ENCODE measurements around the gene IRF2BP1. TPM values are rescaled to one million over a fixed set of nuclear protein-coding genes. Genes with fewer than 3 reads are reported as not detected.
A peak's percentile ranks its signal among the peaks of the same experiment; 100 is the strongest.

IRF2BP1 gene, protein sequence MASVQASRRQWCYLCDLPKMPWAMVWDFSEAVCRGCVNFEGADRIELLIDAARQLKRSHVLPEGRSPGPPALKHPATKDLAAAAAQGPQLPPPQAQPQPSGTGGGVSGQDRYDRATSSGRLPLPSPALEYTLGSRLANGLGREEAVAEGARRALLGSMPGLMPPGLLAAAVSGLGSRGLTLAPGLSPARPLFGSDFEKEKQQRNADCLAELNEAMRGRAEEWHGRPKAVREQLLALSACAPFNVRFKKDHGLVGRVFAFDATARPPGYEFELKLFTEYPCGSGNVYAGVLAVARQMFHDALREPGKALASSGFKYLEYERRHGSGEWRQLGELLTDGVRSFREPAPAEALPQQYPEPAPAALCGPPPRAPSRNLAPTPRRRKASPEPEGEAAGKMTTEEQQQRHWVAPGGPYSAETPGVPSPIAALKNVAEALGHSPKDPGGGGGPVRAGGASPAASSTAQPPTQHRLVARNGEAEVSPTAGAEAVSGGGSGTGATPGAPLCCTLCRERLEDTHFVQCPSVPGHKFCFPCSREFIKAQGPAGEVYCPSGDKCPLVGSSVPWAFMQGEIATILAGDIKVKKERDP
- polyA plus RNA-seq (ENCODE audit: insufficient read length in 10 of 10) = 10 to 100 TPM; 10.2 to 19.7 (median 13.3) TPM
- long read RNA-seq, donor 1, transcript IRF2BP1-201 (1 exons, 2,564 nt) = major isoform, 16 of 16 reads
- long read RNA-seq, donor 1, partial matches to known transcripts = 0 of 16 reads
- long read RNA-seq, donor 1, other reads (novel, unspliced or antisense) = 0 of 16 reads
- long read RNA-seq, donor 2, transcript IRF2BP1-201 (1 exons, 2,564 nt) = major isoform, 13 of 13 reads
- long read RNA-seq, donor 2, partial matches to known transcripts = 0 of 13 reads
- long read RNA-seq, donor 2, other reads (novel, unspliced or antisense) = 0 of 13 reads
- long read RNA-seq, donor 3 = 0 reads
- long read RNA-seq, donor 4, transcript IRF2BP1-201 (1 exons, 2,564 nt) = major isoform, 10 of 10 reads
- long read RNA-seq, donor 4, partial matches to known transcripts = 0 of 10 reads
- long read RNA-seq, donor 4, other reads (novel, unspliced or antisense) = 0 of 10 reads
- long read RNA-seq, donor 5, transcript IRF2BP1-201 (1 exons, 2,564 nt) = major isoform, 18 of 18 reads
- long read RNA-seq, donor 5, partial matches to known transcripts = 0 of 18 reads
- long read RNA-seq, donor 5, other reads (novel, unspliced or antisense) = 0 of 18 reads
- long read RNA-seq, donor 6, transcript IRF2BP1-201 (1 exons, 2,564 nt) = major isoform, 12 of 12 reads
- long read RNA-seq, donor 6, partial matches to known transcripts = 0 of 12 reads
- long read RNA-seq, donor 6, other reads (novel, unspliced or antisense) = 0 of 12 reads
- long read RNA-seq, donor 7, transcript IRF2BP1-201 (1 exons, 2,564 nt) = major isoform, 10 of 10 reads
- long read RNA-seq, donor 7, partial matches to known transcripts = 0 of 10 reads
- long read RNA-seq, donor 7, other reads (novel, unspliced or antisense) = 0 of 10 reads
- long read RNA-seq, donor 8, transcript IRF2BP1-201 (1 exons, 2,564 nt) = major isoform, 12 of 12 reads
- long read RNA-seq, donor 8, partial matches to known transcripts = 0 of 12 reads
- long read RNA-seq, donor 8, other reads (novel, unspliced or antisense) = 0 of 12 reads
- long read RNA-seq, donor 9, transcript IRF2BP1-201 (1 exons, 2,564 nt) = major isoform, 5 of 5 reads
- long read RNA-seq, donor 9, partial matches to known transcripts = 0 of 5 reads
- long read RNA-seq, donor 9, other reads (novel, unspliced or antisense) = 0 of 5 reads

DNA sequence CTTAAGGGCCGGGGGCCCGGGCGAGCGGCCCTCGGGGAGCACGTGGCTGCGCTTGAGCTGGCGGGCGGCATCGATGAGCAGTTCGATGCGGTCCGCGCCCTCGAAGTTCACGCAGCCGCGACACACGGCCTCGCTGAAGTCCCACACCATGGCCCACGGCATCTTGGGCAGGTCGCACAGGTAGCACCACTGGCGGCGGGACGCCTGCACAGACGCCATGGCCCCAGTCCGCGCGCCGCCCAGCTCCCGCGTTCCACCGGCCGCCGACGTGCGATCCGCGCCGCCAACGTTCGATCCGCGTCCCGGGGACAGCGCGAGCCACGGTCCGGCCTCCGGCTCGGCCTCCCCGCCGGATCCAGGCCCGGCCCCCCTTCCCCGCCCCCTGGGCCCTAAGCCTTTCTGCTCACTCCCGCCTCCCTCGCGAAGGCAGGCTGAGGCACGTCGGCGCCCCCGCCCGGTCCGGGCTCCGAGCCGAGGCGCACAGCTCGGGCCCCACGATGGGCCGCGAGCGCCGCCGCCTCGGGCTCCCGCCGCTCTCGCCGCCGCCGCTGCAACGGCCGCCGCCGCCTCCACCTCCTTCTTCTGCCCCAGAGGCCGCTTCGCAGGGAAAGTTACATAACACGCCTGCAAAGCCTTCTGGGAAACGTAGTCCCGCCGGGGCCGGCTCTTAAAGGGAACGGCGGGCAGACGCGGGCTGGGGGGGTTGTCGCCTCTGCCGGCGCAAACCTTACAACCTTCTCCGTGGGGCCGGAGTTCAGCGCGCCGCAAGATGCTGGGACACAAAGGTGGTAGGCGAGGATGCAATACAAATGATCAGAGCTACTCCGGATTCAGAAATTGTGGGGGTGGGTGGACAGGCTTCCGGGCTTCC, at the start of gene IRF2BP1:
IRF2BP1 (minus strand) TSS at position 586 of the 871 bp plus-strand sequence; CDS start at position 219, 367 bp downstream.
- DNase-seq = peak; percentile 94 to 97 (median 94)

DNA sequence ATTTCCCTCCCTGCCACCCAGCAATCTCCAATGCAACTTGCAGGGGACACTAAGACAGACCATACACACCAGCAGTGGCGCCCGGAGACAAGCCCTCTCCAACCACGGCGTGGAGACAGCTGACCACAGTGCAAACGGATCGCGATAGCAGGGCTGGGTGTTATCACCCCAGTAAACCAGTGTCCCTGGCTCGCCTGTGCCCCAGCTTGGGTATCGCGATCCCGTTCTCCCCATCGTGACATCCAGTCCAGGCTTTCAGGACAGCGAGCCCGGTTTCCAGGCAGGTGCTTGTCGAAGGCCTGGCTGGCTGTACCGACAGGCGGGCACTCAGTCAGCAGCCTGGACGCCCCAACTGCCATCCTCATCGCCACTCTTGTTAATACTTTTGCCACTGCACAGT, 49.3 kb upstream of the IRF2BP1 start:
- DNase-seq = no peak

DNA sequence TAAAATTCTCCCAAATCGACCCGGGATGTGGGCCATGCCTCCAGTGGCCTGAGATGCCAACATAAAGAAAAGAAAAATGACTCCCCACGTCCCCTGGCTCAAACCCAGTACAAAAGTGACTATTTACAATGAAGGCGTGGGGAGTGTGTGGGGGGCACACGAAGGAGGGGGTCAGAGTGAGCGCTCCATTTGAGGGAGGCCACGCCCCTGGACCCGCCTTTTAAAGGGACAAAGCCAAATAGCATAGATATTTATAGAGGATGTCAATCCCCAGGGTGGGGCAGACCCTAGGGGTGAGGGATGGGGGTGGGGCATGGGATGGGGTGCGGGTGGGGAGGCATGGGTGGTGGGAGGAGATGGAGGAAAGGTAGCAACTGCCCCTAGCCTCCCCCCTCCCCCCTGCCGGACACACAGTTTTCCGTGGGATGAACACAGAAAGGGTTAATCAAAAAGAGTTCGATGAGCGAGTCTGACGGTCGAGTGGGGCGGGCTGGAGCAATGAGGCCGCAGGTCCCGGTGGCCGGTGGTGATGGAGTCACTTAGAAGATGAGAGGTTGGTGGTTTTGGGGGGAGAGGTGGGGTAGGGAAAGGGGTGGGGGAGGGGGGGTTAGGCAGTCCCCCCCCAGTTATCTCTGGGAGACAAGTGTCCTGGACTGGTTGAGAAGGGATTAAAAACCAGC, 48.8 kb upstream of the IRF2BP1 start:
- no peak for DNase-seq

DNA sequence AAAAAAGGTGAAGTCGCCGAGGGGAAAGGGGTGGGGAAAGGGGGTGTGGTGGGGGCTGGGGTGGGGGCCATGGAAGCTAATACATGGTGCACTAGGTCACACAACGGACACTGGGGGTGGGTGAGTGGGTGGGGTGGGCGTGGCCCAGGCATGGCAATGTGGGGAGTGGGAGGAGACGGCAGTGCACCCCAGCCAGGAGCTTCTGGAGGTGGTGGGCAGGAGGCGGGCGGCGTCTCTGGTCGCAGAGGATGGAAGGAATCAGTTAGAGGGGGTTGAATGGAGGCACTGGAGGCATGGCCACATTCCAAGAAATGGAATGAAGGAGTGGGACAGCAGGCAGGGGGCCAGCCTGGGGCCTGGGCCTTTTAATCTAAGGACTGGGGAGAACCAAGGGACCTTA, 47.8 kb upstream of the IRF2BP1 start:
- no peak for DNase-seq

DNA sequence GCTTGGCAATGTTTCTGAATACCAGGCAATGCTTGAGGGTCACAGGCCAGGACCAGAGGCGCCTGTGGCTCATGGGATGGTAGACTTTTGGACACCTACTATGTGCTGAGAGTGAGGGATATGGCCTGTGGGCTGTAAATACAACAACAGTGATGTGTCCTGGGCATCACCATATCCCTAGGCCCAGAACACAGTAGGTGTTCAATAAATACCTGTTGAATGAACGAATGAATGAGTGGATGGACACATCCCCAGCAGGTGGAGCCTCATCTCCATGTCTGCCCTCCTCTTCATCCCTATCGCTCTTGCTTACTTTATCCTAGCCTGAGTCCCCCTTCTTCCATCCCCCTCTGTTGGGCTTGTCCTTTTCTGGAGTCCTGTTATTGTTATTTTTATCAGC, 45.1 kb upstream of the IRF2BP1 start:
- DNase-seq = no peak

DNA sequence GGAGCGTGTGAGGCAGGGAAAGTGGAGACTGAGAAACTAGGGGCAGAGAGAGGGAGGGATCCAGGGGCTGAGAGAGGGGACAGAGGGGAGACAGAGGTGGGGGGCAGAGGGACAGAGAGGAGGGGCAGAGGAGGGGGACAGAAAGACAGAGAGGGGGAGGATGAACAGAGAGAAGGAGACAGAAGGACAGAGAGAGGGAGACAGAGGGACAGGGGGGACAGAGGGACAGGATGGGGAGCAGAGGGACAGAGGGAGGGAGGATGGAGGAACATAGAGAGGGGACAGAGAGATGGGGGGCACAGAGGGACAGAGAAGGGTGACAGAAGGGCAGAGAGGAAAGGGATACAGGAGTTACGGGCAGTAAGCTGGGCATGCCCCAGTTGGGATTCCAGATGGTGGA, 43.3 kb upstream of the IRF2BP1 start:
- DNase-seq = no peak

DNA sequence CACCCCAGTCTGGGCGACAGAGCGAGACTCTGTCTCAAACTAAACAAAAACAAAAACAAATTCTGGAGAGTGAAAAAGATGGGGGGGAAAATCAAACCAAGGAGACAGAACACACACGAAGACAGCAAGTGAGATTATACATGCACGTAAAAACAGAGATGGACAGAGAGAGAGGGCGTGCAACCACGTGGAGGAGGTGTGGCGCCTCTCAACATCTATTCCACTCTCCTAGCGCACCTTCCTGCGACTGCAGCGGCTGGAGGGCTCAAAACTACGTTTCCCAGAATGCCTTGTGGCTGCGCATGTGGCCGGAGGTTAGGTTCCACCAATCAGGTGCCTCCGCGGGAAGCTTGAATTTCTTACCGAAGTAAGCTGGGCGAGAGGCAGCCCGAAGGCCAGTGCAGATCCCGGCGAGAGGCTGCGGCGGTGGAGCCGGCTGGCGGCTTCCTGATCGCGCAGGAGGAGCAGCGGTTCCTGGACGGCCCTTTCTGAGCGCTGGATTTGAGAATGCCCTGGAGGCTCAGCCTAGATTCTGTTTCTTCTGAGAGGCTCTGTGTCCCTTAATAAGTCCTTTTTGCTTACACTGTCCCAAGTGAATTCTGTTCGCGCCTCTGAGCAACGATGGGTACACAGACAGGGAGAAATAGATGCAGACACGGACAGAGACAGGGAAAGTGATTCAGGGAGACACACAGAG, 41.8 kb upstream of the IRF2BP1 start:
- peak; percentile 84 to 93 (median 91) for DNase-seq

DNA sequence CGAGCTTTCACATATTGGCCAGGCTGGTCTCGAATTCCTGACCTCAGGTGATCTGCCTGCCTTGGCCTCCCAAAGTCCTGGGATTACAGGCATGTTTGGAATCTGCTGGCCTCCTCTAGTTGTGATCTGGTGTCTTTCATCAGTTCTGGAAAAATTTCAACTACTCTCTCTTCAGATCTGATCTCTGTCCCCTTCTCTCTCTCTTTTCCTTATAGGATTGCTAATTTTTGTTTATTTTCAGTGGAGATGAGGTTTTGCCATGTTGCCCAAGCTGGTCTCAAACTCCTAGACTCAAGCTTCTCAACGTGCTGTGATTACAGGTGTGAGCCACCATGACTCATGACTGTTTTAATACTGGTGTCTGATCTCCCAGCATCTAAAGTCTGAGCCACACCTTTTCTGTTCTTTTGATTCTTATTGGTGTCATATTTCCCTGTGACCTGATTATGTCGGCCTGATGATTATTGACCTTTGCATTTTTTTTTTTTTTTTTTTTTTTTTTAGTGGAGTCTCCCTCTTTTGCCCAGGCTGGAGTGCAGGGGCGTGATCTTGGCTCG, 39.0 kb upstream of the IRF2BP1 start:
- DNase-seq = no peak

DNA sequence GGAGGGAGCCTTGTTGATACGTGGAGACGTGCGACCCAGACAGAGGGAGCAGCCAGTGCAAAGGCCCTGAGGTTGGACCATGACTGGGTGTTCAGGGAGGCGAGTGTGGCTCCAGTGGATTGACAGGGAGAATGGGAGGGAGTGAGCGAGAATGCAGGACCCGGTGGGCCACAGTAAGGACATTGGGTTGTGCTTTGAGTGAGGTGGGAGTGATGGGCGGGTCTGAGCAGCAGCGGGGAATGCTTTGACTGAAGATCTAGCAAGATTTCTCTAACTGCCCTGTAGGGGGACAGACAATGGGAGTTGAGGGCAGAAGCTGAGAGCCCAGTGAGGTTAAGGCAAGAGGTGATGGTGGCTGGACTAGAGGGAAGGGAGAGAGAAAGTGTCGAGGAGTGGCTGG, 36.3 kb upstream of the IRF2BP1 start:
- DNase-seq = no peak

DNA sequence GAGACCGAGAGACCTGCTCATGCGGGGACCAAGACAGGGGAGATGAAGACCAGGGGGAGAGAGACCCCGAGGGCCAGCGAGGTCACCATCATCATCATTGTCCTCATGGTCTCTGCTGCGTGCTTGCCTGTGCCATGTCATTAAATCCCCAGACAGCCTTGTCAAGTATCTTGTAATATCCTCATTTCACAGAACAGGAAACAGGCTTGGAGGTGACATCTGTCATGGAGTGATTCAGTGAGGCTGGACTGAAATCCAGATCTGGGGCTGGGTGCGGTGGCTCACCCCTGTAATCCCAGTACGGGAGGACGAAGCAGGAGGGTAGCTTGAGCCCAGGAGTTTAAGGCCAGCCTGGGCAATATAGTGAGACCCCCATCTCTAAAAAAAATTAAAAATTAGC, 34.5 kb upstream of the IRF2BP1 start:
- no peak for DNase-seq

DNA sequence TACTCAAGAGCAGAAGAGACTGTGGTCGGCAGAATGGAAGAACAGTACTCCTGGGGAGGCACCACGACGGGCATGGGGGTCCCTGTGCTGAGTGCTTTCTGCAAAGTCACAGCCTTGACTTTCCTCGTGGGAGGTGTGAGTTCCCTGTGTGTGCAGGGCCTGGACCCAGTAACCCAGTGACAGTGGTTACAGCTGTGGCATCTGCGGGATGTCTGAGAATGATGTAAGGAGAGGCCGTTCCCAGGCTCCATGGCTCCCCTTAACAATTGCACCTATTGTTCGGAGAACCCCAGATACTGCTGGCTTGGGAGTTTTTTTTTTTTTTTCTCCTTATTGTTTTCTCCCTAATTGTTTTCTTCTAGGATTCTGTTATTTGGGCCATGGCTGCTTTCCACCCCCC, 33.7 kb upstream of the IRF2BP1 start:
- DNase-seq = no peak

DNA sequence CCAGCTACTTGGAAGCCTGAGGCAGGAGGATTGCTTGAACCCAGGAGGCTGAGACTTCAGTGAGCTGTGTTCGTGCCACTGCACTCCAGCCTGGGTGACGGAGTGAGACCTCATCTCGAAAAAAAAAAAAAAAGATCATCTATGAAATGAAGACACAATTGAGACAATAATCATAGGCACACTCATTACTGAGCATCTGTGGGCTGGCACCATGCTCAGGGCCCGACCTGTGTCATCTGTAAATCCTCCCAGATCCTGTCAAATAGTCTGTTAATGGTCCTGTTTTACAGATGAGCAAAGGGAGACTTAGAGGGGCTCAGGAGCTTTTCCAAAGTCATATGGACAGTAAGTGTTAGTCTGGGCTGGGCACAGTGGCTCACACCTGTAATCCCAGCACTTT, 32.8 kb upstream of the IRF2BP1 start:
- DNase-seq = no peak

DNA sequence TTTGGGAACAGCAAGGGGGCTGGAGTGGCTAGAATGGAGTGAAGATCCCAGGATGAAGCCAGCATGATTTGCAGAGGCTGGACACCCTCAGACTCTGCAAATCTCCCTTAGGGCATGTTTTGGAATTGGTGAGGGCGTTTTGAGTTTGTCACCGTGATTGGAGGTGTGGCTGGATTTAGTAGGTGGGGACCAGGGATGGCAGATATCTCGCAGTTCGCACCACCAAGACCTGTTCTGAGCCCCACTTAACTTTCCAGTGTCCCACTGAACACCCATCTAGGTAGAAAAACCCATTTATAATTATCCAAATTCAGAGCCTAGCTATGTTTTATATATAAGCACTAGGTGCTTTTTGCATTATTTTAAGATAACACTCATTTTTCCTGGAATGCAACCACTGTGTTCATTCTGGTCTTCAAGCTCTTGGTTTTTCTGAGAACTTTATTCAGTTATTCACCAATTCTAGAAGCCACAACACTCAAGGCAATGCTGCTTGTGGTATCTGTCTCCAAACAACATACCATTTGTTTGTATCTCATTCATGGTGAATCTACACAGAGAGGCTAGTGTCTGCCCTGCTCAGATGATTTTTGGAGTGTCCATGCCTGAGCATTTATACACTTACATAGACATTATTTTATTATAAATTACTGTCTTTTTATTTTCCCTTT, 31.6 kb upstream of the IRF2BP1 start:
- DNase-seq = no peak

DNA sequence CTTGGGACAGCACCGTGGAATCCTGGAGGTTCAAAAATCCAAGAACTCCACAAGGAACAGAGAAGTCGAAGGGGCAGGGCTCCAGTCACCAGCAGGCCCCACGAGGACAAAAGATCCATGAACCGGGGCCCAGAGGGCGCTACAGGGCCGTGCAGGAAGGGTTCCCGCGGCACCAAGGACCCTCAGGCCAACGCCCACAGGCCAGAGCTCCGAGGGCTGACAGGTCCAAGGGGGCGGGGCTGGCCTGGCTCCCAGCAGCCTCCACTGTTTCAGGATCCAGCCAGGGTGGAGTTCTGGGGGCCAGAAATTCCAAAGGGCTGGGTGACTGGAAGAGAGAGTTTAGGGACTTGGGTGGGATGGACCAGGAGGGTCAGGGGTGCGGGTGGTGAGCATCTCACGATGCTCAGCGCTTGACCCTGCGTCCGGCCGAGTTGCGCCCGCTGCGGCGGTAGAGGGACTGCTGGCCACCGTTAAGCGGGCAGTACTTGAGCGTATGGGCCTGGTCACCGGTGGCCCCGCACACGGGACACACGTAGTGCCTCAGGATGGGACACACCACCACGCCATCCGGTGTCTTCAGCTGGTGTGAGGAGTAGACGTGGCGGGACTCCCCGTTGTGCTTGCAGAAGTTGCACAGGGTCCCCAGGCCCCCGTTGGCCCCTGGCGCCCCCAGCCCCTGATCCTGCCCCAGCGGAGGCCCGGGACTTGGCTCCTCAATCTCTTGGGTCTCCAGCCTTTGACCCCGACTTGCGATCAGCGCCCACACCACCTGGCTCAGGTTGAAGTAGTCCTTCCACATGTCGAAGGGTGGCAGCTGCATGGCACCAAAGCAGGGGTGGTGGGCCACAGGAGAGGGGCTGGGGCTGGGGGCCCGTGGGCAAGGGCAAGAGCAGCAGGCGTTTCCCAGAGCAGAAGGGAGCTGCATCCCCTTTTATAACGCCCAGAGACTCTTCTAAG, 28.2 kb upstream of the IRF2BP1 start, which contains the start of gene NANOS2:
NANOS2 (minus strand) TSS at position 905 of the 957 bp plus-strand sequence; CDS start at position 820, 85 bp downstream.
- no peak for DNase-seq

DNA sequence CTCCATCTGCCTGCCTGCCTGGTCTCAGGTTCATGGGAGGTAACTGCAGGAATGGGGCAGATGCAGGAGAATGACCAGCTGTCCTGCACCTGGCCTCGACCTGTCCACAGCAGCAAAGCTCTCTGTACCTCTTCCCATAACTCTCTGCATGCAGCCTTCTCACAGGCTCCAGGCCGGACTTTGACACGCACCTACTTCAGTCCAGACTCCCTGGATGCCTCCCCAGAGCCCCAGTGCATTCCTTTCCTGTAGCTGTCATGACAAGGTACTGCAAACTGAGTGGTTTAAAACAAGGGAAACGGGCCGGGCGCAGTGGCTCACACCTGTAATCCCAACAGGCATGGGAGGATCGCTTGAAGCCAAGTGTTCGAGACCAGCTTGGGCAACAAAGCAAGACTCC, 25.4 kb upstream of the IRF2BP1 start:
- DNase-seq = no peak

DNA sequence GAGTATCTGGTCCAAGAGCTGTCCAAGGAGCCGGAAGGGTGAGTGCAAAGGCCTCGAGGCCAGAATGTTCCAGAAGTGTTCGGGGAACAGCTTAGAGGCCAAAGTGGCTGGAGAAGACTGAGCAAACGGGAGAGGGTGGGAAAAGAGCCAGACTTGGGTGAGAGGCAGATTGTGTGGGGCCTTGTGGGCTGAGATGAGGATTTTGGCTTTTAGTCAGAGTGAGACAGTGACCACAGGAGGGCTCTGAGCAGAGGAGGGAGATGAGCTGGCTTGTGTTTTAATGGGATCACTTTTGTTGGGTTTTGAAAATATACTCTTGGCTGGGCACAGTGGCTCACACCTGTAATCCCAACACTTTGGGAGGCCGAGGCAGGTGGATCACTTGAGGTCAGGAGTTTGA, 23.0 kb upstream of the IRF2BP1 start:
- DNase-seq = no peak
